ENCODE data around the gene CUL4A. TPM values are rescaled to one million over a fixed set of nuclear protein-coding genes. Genes with fewer than 3 reads are reported as not detected.

CUL4A gene
- total and polyA plus RNA-seq, 9 of the 15 experiments (the other 6 are each of a cell fraction or from before 2014, with no cell fraction given), result 21.1 to 92.0 (median 63.2) TPM

- TF ChIP-seq ZNF318 (IDR thresholded peaks at IDR 0.05; ENCODE audit: borderline replicate concordance in 1 of 2, low read depth in 1 of 2) (peak in 1 of 2 experiments; percentile 56; a peak in 1 of 4 replicates), PYGO2 (tag; IDR thresholded peaks at IDR 0.05) (no peak), L3MBTL2 (IDR thresholded peaks at IDR 0.05) (peak; percentile 99), ZNF146 (CRISPR knock-in tag; IDR thresholded peaks at IDR 0.05; ENCODE audit: unreplicated experiment) (peak; percentile 11), ZNF518B (CRISPR knock-in tag; IDR thresholded peaks at IDR 0.05) (no peak), DMBX1 (CRISPR knock-in tag; IDR thresholded peaks at IDR 0.05; ENCODE audit: borderline replicate concordance) (no peak; the same call in 1 of the 2 replicates), ZNF311 (CRISPR knock-in tag; IDR thresholded peaks at IDR 0.05) (no peak), KAT7 (CRISPR knock-in tag; IDR thresholded peaks at IDR 0.05; ENCODE audit: borderline replicate concordance) (peak; percentile 44; the same call in 1 of the 2 replicates), XRCC5 (IDR thresholded peaks at IDR 0.05; ENCODE audit: low read depth, low read length) (no peak), HCFC1 (IDR thresholded peaks at IDR 0.05; ENCODE audit: low read depth, low read length) (peak; percentile 84), JUNB (CRISPR knock-in tag; conservative IDR thresholded peaks at IDR 0.05) (no peak), ELF1 (tag; IDR thresholded peaks at IDR 0.05) (peak; percentile 94), BRD4 (IDR thresholded peaks at IDR 0.05) (0 out of 2 replicates have a peak, but pooled peaks have one; percentile 46)
Measured at GRCh38 chr13:113296823-113297369, 87.5 kb downstream of the CUL4A start, which contains the start of gene LAMP1 (continued).

All from K562 (cell line).